Measurements from ENCODE around the gene MCRIP2.

- TF ChIP-seq POLR2A (IDR thresholded peaks at IDR 0.05) (no peak), CTCF (IDR thresholded peaks at IDR 0.05) (no peak)
Observed at GRCh38 chr16:695355-696089, 53.9 kb downstream of the MCRIP2 start.
